Measurements from ENCODE around the gene MBD6. TPM values are rescaled to one million over a fixed set of nuclear protein-coding genes. Genes with fewer than 3 reads are reported as not detected.

MBD6 gene
- total RNA-seq, 4 donors from 2014 or later = 14.9 to 138 (median 17.1) TPM

DNA sequence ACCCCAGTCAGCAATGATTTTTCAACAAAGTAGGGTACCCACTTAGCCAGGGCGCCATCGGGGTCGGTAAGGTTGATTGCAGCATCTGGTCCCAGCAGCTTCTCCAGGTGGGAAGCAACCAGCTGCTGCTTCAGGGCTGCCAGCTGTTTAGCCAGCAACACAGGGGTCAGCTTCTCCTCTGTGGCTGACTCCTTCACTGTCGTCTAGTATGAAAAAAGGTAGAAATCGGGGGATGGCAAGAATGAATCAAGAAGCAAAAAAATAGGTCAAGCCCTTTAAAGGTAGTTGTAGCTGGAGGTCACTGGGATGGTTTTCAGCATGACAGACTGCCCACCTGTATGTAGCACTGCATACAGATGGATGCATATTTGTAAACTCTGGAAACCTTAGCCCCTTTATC is 11.6 kb downstream of the MBD6 start:
- H3K4me1 ChIP-seq = no peaks in the 10 kb centered on the region
- no peak for TF ChIP-seq POLR2A (IDR thresholded peaks at IDR 0.05)
- no peak for TF ChIP-seq CTCF (IDR thresholded peaks at IDR 0.05)
- no peaks in the 10 kb centered on the region for H3K27me3 ChIP-seq
- DNase-seq = no peak
- no peak overlapping the region for H3K4me3 ChIP-seq
- no peak overlapping the region for H3K27ac ChIP-seq
- H3K9me3 ChIP-seq = no peaks in the 10 kb centered on the region
- intact Hi-C loops (cut with DNase I; ENCODE audit: low total_unique reads) = no loop called here
- no peaks in the 10 kb centered on the region for H3K36me3 ChIP-seq

DNA sequence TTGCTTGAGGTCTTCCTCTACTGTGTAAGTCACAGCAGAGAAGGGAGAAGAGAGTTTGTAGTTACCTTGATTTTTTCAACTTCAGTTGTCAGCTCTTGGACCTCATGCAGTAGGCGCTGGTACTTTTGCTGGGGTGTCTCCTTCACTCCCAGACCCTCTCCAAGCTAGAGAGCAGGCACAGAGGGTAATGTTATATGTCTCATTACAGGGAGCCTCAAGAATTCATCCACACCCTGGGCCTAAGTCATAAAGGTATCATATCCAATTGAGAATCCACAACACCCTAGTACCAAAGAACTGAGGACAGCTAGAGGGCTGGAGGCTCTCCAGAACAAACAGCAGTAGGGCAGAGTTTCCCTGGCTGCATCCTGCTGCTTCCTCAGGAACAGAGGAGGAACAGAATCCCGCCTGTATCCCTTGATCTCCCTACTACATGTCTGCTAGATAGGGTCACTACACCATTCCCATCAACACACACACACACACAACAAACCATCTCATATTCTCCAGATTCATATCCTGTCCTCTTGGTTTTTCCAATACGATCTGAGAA is 12.4 kb downstream of the MBD6 start:
- TF ChIP-seq POLR2A (IDR thresholded peaks at IDR 0.05) (no peak), CTCF (IDR thresholded peaks at IDR 0.05) (no peak)
- intact Hi-C loops (cut with DNase I; ENCODE audit: low total_unique reads) = no loop called here
- Histone ChIP-seq H3K4me1 (no peaks in the 10 kb centered on the region), H3K36me3 (no peaks in the 10 kb centered on the region), H3K4me3 (no peak overlapping the region), H3K27me3 (no peaks in the 10 kb centered on the region), H3K27ac (no peak overlapping the region), H3K9me3 (no peaks in the 10 kb centered on the region)
- no peak for DNase-seq

- no peaks in the 10 kb centered on the region for H3K36me3 ChIP-seq
- no peak overlapping the region for H3K27ac ChIP-seq
- TF ChIP-seq CTCF (IDR thresholded peaks at IDR 0.05) (no peak), POLR2A (IDR thresholded peaks at IDR 0.05) (no peak)
- intact Hi-C loops (cut with DNase I; ENCODE audit: low total_unique reads) = no loop called here
- no peaks in the 10 kb centered on the region for H3K4me1 ChIP-seq
- no peak for DNase-seq
- H3K4me3 ChIP-seq = no peak overlapping the region
- H3K9me3 ChIP-seq = no peaks in the 10 kb centered on the region
- no peaks in the 10 kb centered on the region for H3K27me3 ChIP-seq
These were observed 13.4 kb downstream of the MBD6 start for GRCh38 chr12:57535764-57536596.

- H3K9me3 ChIP-seq = no peaks in the 10 kb centered on the region
- TF ChIP-seq POLR2A (IDR thresholded peaks at IDR 0.05) (no peak), CTCF (IDR thresholded peaks at IDR 0.05) (no peak)
- no peak overlapping the region for H3K4me3 ChIP-seq
- no peaks in the 10 kb centered on the region for H3K27me3 ChIP-seq
- intact Hi-C loops (cut with DNase I; ENCODE audit: low total_unique reads) = no loop called here
- no peak for DNase-seq
- no peak overlapping the region for H3K27ac ChIP-seq
- no peaks in the 10 kb centered on the region for H3K4me1 ChIP-seq
- H3K36me3 ChIP-seq = no peaks in the 10 kb centered on the region
These were observed 13.9 kb downstream of the MBD6 start for GRCh38 chr12:57536597-57536942.

DNA sequence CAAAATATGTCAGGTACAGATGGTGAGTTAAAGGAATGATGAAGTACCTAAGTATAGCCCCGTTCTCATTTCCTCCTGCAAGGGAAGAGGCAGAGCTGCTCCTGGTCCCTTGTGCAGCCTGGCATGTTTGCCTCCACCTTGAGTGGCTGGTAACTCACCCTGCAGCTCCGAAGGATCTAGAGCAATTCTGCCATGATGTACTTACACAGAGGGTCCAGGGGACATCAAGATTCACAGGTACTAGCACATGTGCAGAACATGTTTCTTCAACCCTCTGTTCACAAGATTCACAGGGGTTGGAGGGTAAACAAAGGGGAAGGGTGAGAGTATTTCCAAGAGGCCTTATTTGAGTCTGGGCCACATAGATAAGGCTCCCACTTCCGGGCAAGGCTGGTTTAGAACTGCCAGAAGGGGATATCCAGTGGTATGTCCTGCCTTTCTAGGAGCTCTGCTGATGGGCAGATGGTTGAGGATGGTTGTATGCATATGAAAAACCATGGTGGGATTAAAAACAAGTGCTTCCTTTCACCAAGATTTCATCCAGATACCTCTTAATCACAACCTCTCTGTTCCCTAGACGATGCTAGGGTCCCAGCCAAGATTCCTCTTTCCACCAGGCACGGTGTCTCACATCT is 16.6 kb downstream of the MBD6 start:
- H3K9me3 ChIP-seq = no peaks in the 10 kb centered on the region
- no peaks in the 10 kb centered on the region for H3K36me3 ChIP-seq
- no peak overlapping the region for H3K27ac ChIP-seq
- H3K4me3 ChIP-seq = no peak overlapping the region
- H3K27me3 ChIP-seq = no peaks in the 10 kb centered on the region
- no peaks in the 10 kb centered on the region for H3K4me1 ChIP-seq
- intact Hi-C loops (cut with DNase I; ENCODE audit: low total_unique reads) = no loop called here
- DNase-seq = no peak
- TF ChIP-seq POLR2A (IDR thresholded peaks at IDR 0.05) = no peak
- no peak for TF ChIP-seq CTCF (IDR thresholded peaks at IDR 0.05)

All from uterus (tissue), 4 donors.